GM21717 (cell line): ENCODE results near the gene EPO.
"Not testable (repeated sequence)": the region's sequence is repeated elsewhere in the genome, so short reads cannot be mapped to it uniquely, and the experiment has no call there.

Experiments
- ATAC-seq: cut with Tn5 transposase; IDR thresholded peaks from one replicate; pipeline ENCODE4 v1.9.1; 2021; ENCODE audit warnings: mild to moderate bottlenecking, moderate library complexity; ENCODE audit not compliant: unreplicated experiment

EPO gene

GRCh38 chr7:100731937-100732636 is 11.8 kb downstream of the EPO start:
- ATAC-seq: no peak

DNA sequence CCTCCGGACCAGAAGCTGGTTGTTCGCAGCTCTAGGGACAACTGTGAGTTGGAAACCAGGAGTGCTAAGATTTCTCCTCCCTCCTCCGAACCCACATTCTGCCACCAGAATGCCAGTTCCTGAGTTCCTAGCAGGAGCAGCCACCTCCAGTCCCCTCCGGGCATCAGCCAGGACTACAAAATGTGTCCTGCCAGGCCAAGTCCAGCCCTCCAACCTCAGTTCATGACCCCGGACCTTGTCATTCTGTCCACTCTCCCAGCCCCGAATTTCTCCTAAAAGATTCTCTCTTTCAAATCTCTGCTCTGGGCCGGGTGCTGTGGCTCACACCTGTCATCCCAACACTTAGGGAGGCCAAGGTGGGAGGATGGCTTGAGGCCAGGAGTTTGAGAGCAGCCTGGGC is 15.5 kb downstream of the EPO start:
- ATAC-seq: no peak

DNA sequence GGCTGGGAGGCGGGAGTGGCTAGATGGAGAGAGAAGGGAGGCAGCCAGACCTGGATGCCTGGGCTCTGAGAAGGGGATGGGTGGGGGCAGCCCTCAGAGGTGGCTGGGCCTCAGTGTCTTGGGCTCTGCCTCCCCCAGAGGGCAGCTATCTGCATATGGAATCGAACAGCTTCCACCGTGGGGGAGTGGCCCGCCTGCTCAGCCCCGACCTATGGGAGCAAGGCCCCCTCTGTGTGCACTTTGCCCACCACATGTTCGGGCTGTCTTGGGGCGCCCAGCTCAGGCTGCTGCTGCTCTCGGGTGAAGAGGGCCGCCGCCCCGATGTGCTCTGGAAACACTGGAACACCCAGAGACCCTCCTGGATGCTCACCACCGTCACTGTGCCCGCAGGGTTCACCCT is 16.4 kb downstream of the EPO start:
- ATAC-seq: no peak

GRCh38 chr7:100739934-100740333 is 19.7 kb downstream of the EPO start:
- ATAC-seq: no peak

- ATAC-seq: no peak
Measured at GRCh38 chr7:100744605-100745004, 24.3 kb downstream of the EPO start.

- ATAC-seq: no peak
Measured at GRCh38 chr7:100745184-100745583, 24.9 kb downstream of the EPO start.

DNA sequence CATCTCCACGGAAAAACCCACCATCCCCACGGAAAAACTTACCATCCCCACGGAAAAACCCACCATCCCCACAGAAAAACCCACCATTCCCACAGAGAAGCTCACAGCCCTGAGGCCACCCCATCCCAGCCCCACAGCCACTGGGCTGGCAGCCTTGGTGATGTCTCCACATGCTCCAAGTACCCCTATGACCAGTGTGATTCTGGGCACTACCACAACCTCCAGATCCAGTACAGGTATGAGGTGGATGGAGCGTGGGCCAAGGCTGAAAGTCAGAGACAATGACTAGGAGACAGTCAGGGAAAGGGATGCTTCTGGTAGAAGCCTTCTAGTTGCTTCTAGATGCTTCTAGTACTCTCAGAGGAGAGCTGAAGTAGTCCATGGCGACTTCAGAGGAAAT is 32.7 kb downstream of the EPO start:
- ATAC-seq: no peak

DNA sequence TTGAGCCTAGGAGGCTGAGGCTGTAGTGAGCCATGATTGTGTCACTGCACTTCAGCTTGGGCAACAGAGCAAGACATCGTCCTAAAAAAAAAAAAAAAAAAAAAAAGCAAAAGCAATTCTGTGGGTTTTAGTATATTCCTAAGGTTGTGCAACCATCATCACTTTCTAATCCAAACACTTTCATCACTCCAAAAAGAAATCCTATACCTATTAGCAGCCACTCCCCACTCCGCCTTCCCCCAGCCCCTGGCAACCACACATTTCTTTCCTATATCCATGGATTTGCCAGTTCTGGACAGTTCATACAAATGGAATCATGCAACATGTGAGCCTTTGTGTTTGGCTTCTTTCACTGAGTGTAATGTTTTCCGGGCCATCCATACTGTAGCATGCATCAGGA is 33.5 kb downstream of the EPO start:
- no peak for ATAC-seq

- no peak for ATAC-seq
Measured at GRCh38 chr7:100759357-100760171, 39.3 kb downstream of the EPO start.

- not testable (repeated sequence) for ATAC-seq
Measured at GRCh38 chr7:100762841-100763240, 42.6 kb downstream of the EPO start.

DNA sequence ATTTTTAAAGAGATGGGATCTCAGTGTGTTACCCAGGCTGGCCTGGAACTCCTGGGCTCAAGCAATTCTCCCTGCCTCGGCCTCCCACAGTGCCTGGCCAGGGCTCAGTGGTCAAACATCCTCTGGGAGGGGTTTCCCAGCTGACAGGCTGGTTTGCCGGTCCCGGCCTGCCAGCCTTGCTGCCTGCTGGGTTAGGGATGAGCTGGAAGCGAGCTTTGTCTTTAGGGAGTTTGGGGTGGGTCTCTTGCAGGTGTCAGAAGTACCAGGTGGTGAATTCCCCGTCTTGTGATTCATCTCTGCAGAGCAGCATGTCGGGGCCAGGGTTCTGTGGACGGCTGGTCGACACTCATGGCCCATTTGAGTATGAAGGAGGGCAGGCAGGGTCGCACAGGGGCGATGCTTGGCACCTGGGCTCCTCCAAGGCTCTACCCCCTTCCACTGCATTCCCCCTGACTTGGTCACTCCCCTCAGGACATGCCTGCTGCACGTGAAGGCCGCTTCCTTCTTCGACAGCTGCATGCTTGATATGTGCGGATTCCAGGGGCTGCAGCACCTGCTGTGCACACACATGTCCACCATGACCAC is 43.4 kb downstream of the EPO start:
- no peak for ATAC-seq

- ATAC-seq: no peak
Measured at GRCh38 chr7:100764841-100765240, 44.6 kb downstream of the EPO start.

- ATAC-seq: no peak
Measured at GRCh38 chr7:100765250-100765649, 45.0 kb downstream of the EPO start.

GRCh38 chr7:100768784-100769183 is 48.5 kb downstream of the EPO start:
- ATAC-seq: no peak
